NCI-H345 (cell line): ENCODE results near the gene MED17.
A peak's percentile ranks its signal among the peaks of the same experiment; 100 is the strongest.
"Not testable (repeated sequence)": the region's sequence is repeated elsewhere in the genome, so short reads cannot be mapped to it uniquely, and the experiment has no call there.

Source experiments
- DNase-seq: peaks from one replicate; lab custom pipeline; 2025; lab: John Stamatoyannopoulos, UW

Gene MED17

GRCh38 chr11:93784145-93784934, at the start of gene MED17:
TSS of gene MED17 (plus strand) at chr11:93784282. CDS start at chr11:93784514, 232 bp downstream.
- peak; percentile 97 for DNase-seq

- no peak for DNase-seq
These were observed 49.5 kb upstream of the MED17 start for GRCh38 chr11:93734427-93735222.

DNA sequence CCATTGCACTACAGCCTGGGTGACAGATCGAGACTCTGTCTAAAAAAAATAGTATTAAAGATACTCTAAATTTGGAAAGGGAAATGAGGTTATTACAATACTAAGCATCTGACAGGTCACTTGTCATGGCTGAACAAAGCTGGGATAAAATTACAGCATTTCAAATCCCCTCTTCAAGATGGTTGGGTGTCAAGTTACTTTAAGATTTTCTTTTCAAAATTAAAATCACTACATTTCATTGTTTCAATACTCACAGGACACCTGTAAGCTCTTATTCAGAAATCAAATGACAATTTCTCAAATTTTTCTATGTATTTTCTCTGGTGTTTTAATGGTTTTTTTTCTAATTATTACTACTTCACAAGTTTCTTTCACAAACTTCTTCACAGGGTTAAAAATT, 48.5 kb upstream of the MED17 start:
- no peak for DNase-seq

DNA sequence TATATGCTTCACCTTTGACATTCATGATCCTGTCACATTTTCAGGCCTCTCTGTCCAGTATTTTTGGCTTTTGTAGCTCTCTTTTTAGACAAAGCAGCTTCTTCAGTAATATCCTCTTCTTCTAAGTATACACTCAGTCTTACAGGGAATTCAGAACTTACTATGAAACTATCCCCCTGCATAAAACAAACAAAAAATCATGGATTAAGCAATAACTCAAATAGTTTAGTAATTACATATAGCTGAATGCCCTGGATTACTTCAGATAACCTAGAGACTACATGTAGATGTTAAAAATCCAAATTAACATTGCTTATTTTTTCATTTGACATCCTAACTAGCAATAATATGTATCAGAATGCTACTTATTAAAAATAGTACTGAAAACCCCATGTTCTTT, 48.0 kb upstream of the MED17 start:
- DNase-seq: no peak

DNA sequence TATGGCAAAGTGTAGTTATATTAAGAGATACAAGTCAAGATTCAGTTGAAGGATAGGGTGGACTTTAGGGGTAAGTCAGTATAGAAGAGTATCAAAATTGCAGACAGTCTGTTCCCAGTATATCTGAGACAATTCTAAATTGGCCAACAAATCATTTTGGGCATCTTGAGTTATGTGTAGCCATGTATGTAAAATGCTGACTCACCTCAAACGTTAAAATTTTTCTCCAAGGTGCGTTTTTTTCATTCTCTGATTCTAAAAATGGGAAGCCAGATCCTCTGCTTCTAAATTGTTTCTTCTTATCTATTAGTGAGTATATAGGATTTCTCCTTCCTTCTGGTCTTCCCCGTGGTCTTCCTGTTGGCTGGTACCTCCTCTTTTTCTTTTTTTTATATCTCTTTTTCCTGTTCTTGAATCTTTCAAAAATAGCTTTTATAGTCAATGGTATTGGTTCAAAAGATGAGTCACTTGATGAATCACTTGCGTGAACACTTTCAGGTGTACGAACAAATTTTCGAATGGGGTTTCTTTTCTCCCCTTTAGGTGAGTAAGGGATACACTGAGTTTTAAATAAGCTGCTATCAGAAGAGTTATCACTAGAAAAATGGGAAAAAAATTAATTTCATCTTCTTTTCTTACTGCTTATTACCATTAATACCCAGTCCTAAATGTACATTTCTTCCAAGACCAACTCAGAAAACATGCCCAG, 46.0 kb upstream of the MED17 start:
- no peak for DNase-seq

DNA sequence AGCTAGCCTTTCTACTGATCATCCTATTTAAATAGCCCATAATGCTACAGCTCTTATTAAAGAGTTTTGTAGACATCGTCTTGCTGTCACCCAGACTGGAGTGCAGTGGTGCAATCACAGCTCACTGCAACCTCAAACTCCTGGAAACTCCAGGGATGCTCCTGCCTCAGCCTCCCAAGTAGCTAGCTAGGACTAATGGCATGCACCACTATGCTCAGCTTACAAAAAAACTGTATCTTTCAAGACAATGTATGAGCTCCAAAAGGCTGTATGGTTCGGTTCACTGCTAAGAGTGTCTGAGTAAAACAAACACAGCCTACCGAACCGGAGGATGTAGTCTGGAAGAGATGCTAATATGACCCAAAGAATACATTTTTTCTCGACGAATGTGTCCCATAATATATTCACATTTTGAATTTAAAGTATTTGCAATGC, 45.4 kb upstream of the MED17 start:
- no peak for DNase-seq

GRCh38 chr11:93740031-93740729, 43.9 kb upstream of the MED17 start:
- no peak for DNase-seq

GRCh38 chr11:93740730-93741093, 43.4 kb upstream of the MED17 start:
- peak; percentile 49 for DNase-seq

GRCh38 chr11:93741094-93741881, 42.8 kb upstream of the MED17 start, which contains the start of the genes C11orf54 and TAF1D:
TSS of gene C11orf54 (plus strand) at chr11:93741672. CDS start at chr11:93747394, 5,722 bp downstream.
TSS of gene TAF1D (minus strand) at chr11:93741495. CDS start at chr11:93739304, 2,191 bp downstream.
- DNase-seq: peak; percentile 99

- peak; percentile 42 for DNase-seq
These were observed 42.2 kb upstream of the MED17 start for GRCh38 chr11:93741882-93742226.

GRCh38 chr11:93743291-93743690, 40.8 kb upstream of the MED17 start:
- no peak for DNase-seq

DNA sequence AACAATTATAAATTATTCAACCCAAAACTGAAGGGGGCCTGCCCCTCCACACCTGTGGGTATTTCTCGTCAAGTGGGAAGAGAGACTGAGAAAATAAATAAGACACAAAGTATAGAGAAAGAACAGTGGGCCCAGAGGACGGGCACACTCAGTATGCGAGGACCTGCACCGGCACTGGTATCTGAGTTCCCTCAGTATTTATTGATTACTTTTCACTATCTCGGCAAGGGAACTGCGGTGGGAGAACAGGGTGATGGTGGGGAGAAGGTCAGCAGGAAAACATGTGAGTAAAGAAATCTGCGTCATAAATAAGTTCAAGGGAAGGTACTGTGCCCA, 39.4 kb upstream of the MED17 start:
- no peak for DNase-seq

DNA sequence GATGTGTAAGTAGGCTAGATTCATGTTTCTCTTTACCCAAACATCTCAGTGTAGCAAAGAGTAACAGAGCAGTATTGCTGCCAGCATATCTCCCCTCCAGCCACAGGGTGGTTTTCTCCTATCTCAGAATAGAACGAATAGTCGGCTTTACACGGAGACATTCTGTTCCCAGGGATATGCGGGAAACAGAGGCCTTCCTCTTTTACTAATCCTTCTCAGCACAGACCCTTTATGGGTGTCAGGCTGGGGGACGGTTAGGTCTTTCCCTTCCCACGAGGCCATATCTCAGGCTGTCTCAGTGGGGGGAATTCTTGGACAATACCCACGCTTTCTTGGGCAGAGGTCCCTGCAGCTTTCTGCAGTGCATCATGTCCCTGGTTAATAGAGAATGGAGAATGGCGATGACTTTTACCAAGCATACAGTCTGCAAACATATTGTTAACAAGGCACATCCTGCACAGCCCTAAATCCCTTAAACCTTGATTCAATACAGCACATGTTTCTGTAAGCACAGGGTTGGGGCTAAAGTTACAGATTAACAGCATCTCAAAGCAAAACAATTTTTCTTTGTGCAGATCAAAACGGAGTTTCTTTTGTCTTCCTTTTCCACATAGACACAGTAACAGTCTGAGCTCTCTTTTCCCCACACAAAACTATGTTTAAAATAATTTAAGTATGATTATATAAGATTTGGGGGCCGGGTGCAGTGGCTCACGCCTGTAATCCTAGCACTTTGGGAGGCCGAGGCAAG, 38.9 kb upstream of the MED17 start:
- DNase-seq: not testable (repeated sequence)

GRCh38 chr11:93746101-93746500, 38.0 kb upstream of the MED17 start:
- DNase-seq: no peak

- DNase-seq: no peak
These were observed 37.0 kb upstream of the MED17 start for GRCh38 chr11:93747122-93747521.

DNA sequence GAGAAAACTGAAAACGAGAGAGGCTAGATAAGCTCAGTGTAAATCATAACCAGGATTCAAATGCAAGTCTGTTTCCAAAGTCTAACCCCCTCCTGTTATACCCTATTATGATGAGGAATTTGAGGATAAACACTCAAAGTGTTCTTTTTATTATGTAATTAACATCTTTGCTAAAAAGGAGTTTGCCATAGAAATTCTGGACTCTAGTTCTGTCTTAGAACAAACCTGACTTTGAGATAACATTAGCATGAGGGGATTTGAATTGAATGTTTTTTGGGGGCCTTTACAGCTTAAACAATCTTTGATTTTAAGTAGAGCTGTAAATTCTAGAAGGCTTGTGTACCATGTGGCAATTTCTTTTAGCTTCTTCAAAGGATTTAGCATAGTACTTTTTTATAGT, 33.1 kb upstream of the MED17 start:
- DNase-seq: no peak

- DNase-seq: no peak
These were observed 30.8 kb upstream of the MED17 start for GRCh38 chr11:93753241-93753640.

GRCh38 chr11:93756748-93757147, 27.3 kb upstream of the MED17 start:
- no peak for DNase-seq

DNA sequence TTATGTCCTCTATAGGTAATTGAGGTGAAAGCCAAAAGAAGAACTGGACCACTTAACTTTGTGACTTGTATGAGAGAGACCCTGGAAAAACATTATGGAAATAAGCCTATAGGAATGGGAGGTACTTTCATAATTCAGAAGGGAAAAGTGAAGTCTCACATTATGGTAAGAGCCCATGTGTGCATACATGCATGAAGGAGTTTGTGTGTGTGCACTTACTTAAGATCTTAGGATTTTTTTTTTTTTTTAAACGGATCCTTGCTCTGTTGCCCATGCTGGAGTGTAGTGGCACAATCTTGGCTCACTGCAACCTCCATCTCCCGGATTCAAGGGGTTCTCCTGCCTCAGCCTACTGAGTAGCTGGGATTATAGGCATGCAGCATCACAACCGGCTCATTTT, 26.8 kb upstream of the MED17 start:
- no peak for DNase-seq
